GM18502 (cell line): ENCODE measurements around the gene GMIP.

Experiments used
- ATAC-seq: cut with Tn5 transposase; IDR thresholded peaks from one replicate; pipeline ENCODE4 v1.9.1; 2021; ENCODE audit warnings: mild to moderate bottlenecking; ENCODE audit not compliant: unreplicated experiment, poor library complexity

GMIP gene

DNA sequence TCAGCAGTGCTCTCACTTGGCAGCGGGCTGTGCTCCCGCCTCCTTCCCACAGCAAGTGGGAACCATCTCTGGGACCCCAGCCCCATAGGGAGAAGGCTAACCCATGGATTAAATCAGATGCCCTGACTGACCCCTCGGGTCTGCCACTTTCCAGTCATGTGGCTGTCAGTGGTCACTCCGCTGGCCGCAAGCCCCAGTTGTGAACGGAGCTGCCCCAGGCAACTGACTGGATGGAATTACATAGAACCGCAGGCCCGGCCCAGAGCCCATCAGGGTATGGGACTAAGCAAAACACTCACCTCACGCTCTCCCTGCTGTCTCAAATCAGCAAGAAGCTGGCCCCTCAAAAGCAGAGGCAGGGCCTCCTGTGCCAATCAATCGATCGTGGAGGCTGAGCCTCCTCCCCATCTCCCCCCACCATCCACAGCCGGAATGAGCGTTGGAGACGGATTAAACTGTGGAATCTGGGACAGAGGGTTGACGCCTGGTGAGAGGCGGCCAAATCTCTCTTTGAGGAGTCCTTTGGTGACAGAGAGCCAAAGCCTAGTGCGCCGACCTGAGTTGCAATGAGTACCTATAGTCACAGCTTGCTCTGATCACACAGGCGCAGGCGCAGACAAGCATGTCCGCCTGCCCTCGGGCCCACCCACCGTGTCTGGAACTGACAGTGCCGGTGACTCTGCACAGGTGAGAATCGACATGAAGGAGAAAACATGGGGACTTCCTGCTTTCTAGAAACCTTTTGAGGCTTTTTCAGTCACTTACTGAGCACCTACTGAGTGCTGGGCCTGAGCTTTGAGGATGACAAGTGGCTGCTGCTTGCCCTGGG is 63.7 kb downstream of the GMIP start:
- no peak for ATAC-seq
